HEK293 (cell line): ENCODE measurements around the gene RMND5B.

ENCODE experiments used
- CTCF ChIA-PET: fragments of 350-600 bp; formaldehyde crosslinking; extraction: SDS; loops from one replicate; lab custom pipeline; 2021; ENCODE audit warnings: antibody characterized with exemption; lab: Yijun Ruan, JAX
- POLR2A ChIA-PET: fragments of 300-600 bp; formaldehyde crosslinking; extraction: SDS; loops from one replicate; lab custom pipeline; 2020; ENCODE audit warnings: antibody characterized with exemption, inconsistent platforms; lab: Yijun Ruan, JAX
- H3K27ac ChIP-seq: fragments of 200-500 bp; sonication (Bioruptor generic); 2 replicates; pipeline ENCODE4 v1.5.1; 2014; ENCODE audit warnings: low read depth, low read length, control low read depth, inconsistent platforms; ENCODE audit errors: extremely low read depth
- H3K36me3 ChIP-seq, 2 experiments: fragments of 200-500 bp in 1 of 2; sonication (Bioruptor generic) in 1 of 2; 1 replicate in 1 of 2; 2 replicates in 1 of 2; pipeline ENCODE4 v1.5.1; 2014 to 2017; ENCODE audit warnings: inconsistent platforms in 2 of 2, low read length in 2 of 2; ENCODE audit not compliant: control insufficient read depth in 2 of 2, insufficient read depth in 1 of 2
- H3K4me1 ChIP-seq: fragments of 200-500 bp; sonication (Bioruptor generic); 2 replicates; pipeline ENCODE4 v1.5.1; 2014; ENCODE audit warnings: mild to moderate bottlenecking, low read length, inconsistent platforms; ENCODE audit not compliant: control insufficient read depth, insufficient read depth
- H3K4me3 ChIP-seq: 2 replicates; pipeline ENCODE4 v1.5.1; 2011; ENCODE audit warnings: low read depth, mild to moderate bottlenecking, control low read depth, low read length, moderate library complexity
- H3K9me3 ChIP-seq: fragments of 200-500 bp; sonication (Bioruptor generic); 2 replicates; pipeline ENCODE4 v1.5.1; 2014; ENCODE audit warnings: low read depth, low read length, inconsistent platforms; ENCODE audit not compliant: control insufficient read depth, insufficient read depth
- KLF9 ChIP-seq: fragments of 450-650 bp; formaldehyde crosslinking; IDR thresholded peaks from 2 replicates; pipeline ENCODE4 v1.5.1; 2016; ENCODE audit warnings: missing biosample characterization, missing genetic modification characterization, low read depth
- SCRT1 ChIP-seq: fragments of 450-650 bp; formaldehyde crosslinking; IDR thresholded peaks from 2 replicates; pipeline ENCODE4 v1.5.1; 2016; ENCODE audit warnings: missing biosample characterization, missing genetic modification characterization, borderline replicate concordance
- WT1 ChIP-seq: fragments of 450-650 bp; formaldehyde crosslinking; IDR thresholded peaks from 2 replicates; pipeline ENCODE4 v1.5.1; 2016; ENCODE audit warnings: missing biosample characterization, missing genetic modification characterization
- ZFHX2 ChIP-seq: fragments of 450-650 bp; formaldehyde crosslinking; conservative IDR thresholded peaks from 2 replicates; pipeline ENCODE4 v1.5.1; 2016; ENCODE audit warnings: missing biosample characterization, missing genetic modification characterization
- ZNF140 ChIP-seq: fragments of 450-650 bp; formaldehyde crosslinking; IDR thresholded peaks from 2 replicates; pipeline ENCODE4 v1.5.1; 2016; ENCODE audit warnings: missing biosample characterization, missing genetic modification characterization
- ZNF2 ChIP-seq: fragments of 450-650 bp; formaldehyde crosslinking; IDR thresholded peaks from 2 replicates; pipeline ENCODE4 v1.5.1; 2016; ENCODE audit warnings: missing biosample characterization, missing genetic modification characterization
- ZNF311 ChIP-seq: fragments of 450-650 bp; formaldehyde crosslinking; IDR thresholded peaks from 2 replicates; pipeline ENCODE4 v1.5.1; 2017; ENCODE audit warnings: missing biosample characterization, missing genetic modification characterization, borderline replicate concordance
- ZNF561 ChIP-seq: fragments of 450-650 bp; IDR thresholded peaks from 2 replicates; pipeline ENCODE4 v1.5.1; 2018; ENCODE audit warnings: missing biosample characterization, missing genetic modification characterization, borderline replicate concordance
- TF ChIP-seq, protein P1 (sequence below): fragments of 450-650 bp; formaldehyde crosslinking; IDR thresholded peaks from 2 replicates; pipeline ENCODE4 v1.5.1; 2017; ENCODE audit warnings: missing biosample characterization, mild to moderate bottlenecking, missing genetic modification characterization, moderate library complexity
- TF ChIP-seq, protein P2 (sequence below): fragments of 450-650 bp; formaldehyde crosslinking; IDR thresholded peaks from 2 replicates; pipeline ENCODE4 v1.5.1; 2017; ENCODE audit warnings: missing biosample characterization, missing genetic modification characterization
- TF ChIP-seq, protein P3 (sequence below): fragments of 450-650 bp; formaldehyde crosslinking; IDR thresholded peaks from 2 replicates; pipeline ENCODE4 v1.5.1; 2016; ENCODE audit warnings: missing biosample characterization, missing genetic modification characterization
- TF ChIP-seq, protein P4 (sequence below): fragments of 450-650 bp; formaldehyde crosslinking; IDR thresholded peaks from 2 replicates; pipeline ENCODE4 v1.5.1; 2016; ENCODE audit warnings: missing biosample characterization, missing genetic modification characterization, borderline replicate concordance
- TF ChIP-seq, protein P5 (sequence below): fragments of 450-650 bp; IDR thresholded peaks from 2 replicates; pipeline ENCODE4 v1.5.1; 2018; ENCODE audit warnings: missing biosample characterization, missing genetic modification characterization

RMND5B gene

DNA sequence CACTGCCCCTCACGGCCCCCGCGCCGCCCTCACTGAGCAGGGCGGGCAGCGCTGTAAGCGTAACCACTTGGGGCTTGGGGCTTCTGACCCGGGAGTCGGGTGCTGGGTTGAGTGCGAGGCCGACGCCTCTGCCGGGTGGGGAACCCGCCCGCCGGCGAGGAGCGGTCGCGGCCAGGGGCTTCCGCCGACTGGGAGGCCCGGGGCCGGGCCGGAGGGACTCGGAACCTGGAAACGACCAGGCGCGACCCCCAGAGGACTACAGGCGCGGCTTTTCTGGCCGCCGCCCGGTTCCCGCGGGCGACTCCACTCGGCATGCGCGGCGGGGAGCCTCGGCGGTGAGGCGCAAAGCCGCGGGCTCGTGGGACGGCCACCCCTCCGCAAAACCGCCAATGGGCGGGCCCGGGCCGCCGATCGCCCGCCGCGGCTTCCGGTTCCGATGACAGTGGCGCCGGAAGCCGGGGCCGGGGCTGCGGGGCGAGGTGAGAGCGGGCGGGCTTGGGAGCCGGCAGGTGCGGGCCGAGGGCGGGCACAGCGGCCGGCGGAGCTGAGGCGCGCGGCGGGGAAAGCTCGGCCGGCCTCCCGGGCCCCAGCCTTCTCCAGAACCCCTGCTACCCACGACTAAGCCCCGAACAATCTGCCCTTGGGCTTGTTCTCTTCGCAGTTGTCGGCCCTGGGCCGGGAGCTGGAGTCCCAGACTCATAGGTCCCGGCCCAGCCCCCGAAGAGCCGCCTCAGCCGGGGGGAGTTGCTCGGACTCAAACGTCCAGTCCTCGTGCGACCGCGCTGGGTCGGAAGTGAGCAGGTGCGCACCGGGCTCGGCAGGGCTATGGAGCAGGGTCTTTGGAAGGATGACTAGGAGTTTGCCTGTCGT, at the start of gene RMND5B (continued):
- TF ChIP-seq, protein P1, sequence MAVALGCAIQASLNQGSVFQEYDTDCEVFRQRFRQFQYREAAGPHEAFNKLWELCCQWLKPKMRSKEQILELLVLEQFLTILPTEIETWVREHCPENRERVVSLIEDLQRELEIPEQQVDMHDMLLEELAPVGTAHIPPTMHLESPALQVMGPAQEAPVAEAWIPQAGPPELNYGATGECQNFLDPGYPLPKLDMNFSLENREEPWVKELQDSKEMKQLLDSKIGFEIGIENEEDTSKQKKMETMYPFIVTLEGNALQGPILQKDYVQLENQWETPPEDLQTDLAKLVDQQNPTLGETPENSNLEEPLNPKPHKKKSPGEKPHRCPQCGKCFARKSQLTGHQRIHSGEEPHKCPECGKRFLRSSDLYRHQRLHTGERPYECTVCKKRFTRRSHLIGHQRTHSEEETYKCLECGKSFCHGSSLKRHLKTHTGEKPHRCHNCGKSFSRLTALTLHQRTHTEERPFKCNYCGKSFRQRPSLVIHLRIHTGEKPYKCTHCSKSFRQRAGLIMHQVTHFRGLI (tag by site-specific recombination), result peak; percentile 51; the same call in 1 of the 2 replicates
- TF ChIP-seq, protein P2, sequence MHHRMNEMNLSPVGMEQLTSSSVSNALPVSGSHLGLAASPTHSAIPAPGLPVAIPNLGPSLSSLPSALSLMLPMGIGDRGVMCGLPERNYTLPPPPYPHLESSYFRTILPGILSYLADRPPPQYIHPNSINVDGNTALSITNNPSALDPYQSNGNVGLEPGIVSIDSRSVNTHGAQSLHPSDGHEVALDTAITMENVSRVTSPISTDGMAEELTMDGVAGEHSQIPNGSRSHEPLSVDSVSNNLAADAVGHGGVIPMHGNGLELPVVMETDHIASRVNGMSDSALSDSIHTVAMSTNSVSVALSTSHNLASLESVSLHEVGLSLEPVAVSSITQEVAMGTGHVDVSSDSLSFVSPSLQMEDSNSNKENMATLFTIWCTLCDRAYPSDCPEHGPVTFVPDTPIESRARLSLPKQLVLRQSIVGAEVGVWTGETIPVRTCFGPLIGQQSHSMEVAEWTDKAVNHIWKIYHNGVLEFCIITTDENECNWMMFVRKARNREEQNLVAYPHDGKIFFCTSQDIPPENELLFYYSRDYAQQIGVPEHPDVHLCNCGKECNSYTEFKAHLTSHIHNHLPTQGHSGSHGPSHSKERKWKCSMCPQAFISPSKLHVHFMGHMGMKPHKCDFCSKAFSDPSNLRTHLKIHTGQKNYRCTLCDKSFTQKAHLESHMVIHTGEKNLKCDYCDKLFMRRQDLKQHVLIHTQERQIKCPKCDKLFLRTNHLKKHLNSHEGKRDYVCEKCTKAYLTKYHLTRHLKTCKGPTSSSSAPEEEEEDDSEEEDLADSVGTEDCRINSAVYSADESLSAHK (tag by site-specific recombination), result 0 out of 2 replicates have a peak, but pooled peaks have one; percentile 14
- peak; percentile 89; the same call in 1 of the 2 replicates for TF ChIP-seq ZNF561 (tag by site-specific recombination)
- peak; percentile 96 for TF ChIP-seq ZFHX2

DNA sequence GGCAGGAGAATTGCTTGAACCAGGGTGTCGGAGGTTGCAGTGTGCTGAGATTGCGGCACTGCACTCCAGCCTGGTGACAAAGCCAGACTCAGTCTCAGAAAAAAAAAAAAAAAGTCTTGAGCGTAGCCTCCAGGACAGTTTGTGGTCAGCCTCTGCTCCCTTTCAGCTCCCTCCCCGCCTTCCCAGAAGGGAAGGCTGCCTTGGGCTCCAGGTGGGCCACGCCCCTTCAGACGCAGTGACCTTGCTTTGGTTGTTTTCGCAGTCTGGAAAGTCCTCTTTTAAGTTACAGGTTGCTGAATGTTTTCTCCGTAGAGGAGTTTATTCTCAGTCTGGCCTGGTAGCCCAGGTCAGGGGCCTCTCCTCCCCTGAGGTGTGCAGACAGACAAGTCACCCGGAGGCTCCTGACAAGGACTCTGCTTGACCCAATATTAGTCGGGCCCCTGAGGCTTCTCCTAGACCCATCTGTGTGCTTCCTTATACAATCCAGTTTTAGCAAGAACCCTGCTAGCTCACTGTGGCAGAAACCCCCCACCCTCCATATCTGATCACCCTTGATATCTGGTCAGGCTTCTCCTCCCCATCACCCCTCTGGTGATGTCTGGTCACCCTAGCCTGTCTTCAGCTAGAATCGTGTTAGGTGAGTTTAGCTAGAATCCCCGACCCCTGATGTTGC, 49.1 kb upstream of the RMND5B start:
- POLR2A ChIA-PET, result interaction anchor here (0.7 to 1.2 kb wide), 3 partner anchors 72 to 587 kb away, joined by 3 to 5 read pairs (median 3); partner anchors contain the start of genes HNRNPAB and NHP2
- Histone ChIP-seq H3K9me3 (no peaks in the 10 kb centered on the region), H3K4me1 (no peaks in the 10 kb centered on the region), H3K36me3 (no peaks in the 10 kb centered on the region), H3K4me3 (no peak overlapping the region), H3K27ac (no peak overlapping the region)
- CTCF ChIA-PET, result no interaction called here
- TF ChIP-seq, protein P3, sequence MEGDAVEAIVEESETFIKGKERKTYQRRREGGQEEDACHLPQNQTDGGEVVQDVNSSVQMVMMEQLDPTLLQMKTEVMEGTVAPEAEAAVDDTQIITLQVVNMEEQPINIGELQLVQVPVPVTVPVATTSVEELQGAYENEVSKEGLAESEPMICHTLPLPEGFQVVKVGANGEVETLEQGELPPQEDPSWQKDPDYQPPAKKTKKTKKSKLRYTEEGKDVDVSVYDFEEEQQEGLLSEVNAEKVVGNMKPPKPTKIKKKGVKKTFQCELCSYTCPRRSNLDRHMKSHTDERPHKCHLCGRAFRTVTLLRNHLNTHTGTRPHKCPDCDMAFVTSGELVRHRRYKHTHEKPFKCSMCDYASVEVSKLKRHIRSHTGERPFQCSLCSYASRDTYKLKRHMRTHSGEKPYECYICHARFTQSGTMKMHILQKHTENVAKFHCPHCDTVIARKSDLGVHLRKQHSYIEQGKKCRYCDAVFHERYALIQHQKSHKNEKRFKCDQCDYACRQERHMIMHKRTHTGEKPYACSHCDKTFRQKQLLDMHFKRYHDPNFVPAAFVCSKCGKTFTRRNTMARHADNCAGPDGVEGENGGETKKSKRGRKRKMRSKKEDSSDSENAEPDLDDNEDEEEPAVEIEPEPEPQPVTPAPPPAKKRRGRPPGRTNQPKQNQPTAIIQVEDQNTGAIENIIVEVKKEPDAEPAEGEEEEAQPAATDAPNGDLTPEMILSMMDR (tag by site-specific recombination), result no peak
- TF ChIP-seq ZNF140 (tag by site-specific recombination) (no peak), WT1 (no peak), ZNF2 (no peak), ZNF311 (tag by site-specific recombination) (no peak), SCRT1 (tag by site-specific recombination) (no peak), KLF9 (0 out of 2 replicates have a peak, but pooled peaks have one; percentile 17)
- TF ChIP-seq, protein P4, sequence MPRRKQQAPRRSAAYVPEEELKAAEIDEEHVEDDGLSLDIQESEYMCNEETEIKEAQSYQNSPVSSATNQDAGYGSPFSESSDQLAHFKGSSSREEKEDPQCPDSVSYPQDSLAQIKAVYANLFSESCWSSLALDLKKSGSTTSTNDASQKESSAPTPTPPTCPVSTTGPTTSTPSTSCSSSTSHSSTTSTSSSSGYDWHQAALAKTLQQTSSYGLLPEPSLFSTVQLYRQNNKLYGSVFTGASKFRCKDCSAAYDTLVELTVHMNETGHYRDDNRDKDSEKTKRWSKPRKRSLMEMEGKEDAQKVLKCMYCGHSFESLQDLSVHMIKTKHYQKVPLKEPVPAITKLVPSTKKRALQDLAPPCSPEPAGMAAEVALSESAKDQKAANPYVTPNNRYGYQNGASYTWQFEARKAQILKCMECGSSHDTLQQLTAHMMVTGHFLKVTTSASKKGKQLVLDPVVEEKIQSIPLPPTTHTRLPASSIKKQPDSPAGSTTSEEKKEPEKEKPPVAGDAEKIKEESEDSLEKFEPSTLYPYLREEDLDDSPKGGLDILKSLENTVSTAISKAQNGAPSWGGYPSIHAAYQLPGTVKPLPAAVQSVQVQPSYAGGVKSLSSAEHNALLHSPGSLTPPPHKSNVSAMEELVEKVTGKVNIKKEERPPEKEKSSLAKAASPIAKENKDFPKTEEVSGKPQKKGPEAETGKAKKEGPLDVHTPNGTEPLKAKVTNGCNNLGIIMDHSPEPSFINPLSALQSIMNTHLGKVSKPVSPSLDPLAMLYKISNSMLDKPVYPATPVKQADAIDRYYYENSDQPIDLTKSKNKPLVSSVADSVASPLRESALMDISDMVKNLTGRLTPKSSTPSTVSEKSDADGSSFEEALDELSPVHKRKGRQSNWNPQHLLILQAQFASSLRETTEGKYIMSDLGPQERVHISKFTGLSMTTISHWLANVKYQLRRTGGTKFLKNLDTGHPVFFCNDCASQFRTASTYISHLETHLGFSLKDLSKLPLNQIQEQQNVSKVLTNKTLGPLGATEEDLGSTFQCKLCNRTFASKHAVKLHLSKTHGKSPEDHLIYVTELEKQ (tag by site-specific recombination), result no peak
- TF ChIP-seq, protein P5, sequence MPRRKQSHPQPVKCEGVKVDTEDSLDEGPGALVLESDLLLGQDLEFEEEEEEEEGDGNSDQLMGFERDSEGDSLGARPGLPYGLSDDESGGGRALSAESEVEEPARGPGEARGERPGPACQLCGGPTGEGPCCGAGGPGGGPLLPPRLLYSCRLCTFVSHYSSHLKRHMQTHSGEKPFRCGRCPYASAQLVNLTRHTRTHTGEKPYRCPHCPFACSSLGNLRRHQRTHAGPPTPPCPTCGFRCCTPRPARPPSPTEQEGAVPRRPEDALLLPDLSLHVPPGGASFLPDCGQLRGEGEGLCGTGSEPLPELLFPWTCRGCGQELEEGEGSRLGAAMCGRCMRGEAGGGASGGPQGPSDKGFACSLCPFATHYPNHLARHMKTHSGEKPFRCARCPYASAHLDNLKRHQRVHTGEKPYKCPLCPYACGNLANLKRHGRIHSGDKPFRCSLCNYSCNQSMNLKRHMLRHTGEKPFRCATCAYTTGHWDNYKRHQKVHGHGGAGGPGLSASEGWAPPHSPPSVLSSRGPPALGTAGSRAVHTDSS, result no peak
